H1 (cell line): ENCODE measurements around the gene KCTD16.

Experiments
- BCL11A ChIP-seq, 2 experiments: IDR thresholded peaks; one replicate each; pipeline ENCODE4 v1.6.1; 2011; ENCODE audit warnings: low read depth in 2 of 2, low read length in 2 of 2, mild to moderate bottlenecking in 2 of 2
- POLR2A ChIP-seq, 2 experiments: IDR thresholded peaks; 1 replicate in 1 of 2; 2 replicates in 1 of 2; pipeline ENCODE4 v1.6.1; 2011; ENCODE audit warnings: low read depth in 2 of 2, low read length in 2 of 2, mild to moderate bottlenecking in 2 of 2; ENCODE audit errors: control extremely low read depth in 1 of 2
- POLR2AphosphoS5 ChIP-seq: IDR thresholded peaks from 2 replicates; pipeline ENCODE4 v1.6.1; 2011; ENCODE audit warnings: low read depth, low read length
- TF ChIP-seq, protein P1 (sequence below), 3 experiments: IDR thresholded peaks; 1 replicate in 2 of 3; 2 replicates in 1 of 3; pipeline versions ENCODE4 v1.5.1 to v1.6.1; 2011; ENCODE audit warnings: low read length in 3 of 3, mild to moderate bottlenecking in 3 of 3, inconsistent platforms in 2 of 3, low read depth in 1 of 3, moderate library complexity in 1 of 3; ENCODE audit not compliant: insufficient read depth in 1 of 3; ENCODE audit errors: control extremely low read depth in 1 of 3

DNA sequence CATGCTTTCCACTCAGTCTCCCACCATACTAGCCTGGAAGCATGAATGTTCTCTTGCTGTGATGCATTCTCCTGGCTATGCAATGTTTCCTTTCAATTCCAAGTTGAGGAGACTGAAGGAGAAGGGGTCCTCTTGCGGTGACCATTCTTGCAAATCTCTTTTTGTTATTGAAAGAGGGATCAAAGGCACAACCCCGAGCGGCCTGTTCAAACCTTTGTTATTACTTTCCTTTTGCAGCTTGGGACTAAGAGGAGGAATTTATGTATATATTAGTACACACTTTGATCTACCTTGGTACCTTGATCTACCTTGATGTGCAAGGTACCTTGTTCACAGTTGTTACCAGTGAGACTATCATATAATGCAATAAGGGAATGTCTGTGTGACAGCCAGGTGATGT, 147.3 kb downstream of the KCTD16 start:
- TF ChIP-seq, protein P1, sequence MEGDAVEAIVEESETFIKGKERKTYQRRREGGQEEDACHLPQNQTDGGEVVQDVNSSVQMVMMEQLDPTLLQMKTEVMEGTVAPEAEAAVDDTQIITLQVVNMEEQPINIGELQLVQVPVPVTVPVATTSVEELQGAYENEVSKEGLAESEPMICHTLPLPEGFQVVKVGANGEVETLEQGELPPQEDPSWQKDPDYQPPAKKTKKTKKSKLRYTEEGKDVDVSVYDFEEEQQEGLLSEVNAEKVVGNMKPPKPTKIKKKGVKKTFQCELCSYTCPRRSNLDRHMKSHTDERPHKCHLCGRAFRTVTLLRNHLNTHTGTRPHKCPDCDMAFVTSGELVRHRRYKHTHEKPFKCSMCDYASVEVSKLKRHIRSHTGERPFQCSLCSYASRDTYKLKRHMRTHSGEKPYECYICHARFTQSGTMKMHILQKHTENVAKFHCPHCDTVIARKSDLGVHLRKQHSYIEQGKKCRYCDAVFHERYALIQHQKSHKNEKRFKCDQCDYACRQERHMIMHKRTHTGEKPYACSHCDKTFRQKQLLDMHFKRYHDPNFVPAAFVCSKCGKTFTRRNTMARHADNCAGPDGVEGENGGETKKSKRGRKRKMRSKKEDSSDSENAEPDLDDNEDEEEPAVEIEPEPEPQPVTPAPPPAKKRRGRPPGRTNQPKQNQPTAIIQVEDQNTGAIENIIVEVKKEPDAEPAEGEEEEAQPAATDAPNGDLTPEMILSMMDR (IDR thresholded peaks at IDR 0.05; ENCODE audit: control extremely low read depth in 1 of 3, insufficient read depth in 1 of 3, low read depth in 1 of 3, low read length in 3 of 3), result no peak
- no peak for TF ChIP-seq POLR2AphosphoS5
- no peak for TF ChIP-seq POLR2A (IDR thresholded peaks at IDR 0.05; ENCODE audit: control extremely low read depth in 1 of 2, low read depth in 2 of 2, low read length in 2 of 2)
- no peak for TF ChIP-seq BCL11A (IDR thresholded peaks at IDR 0.05; ENCODE audit: low read depth in 2 of 2, low read length in 2 of 2)
